Breast epithelium (tissue), 4 donors: ENCODE data around the gene RPL36AL. TPM values are rescaled to one million over a fixed set of nuclear protein-coding genes. Genes with fewer than 3 reads are reported as not detected.

Source experiments
- DNase-seq, 2 donors: peaks; one replicate each; pipeline ENCODE4 v3.0.0-alpha.2; 2019; ENCODE audit warnings: low spot score in 2 of 2
- H3K27ac ChIP-seq, 2 donors: fragments of 200-600 bp; sonication (generic) in 1 of 2; one replicate each; pipeline ENCODE4 v1.5.1; 2016 to 2019; ENCODE audit warnings: mild to moderate bottlenecking in 1 of 2
- H3K27me3 ChIP-seq, 2 donors: fragments of 200-600 bp; sonication (generic) in 1 of 2; one replicate each; pipeline versions ENCODE4 v1.5.1 to v1.6.0; 2017 to 2019; ENCODE audit warnings: control low read depth in 1 of 2, mild to moderate bottlenecking in 1 of 2
- H3K36me3 ChIP-seq: fragments of 200-600 bp; one replicate; pipeline ENCODE4 v1.5.1; 2019
- H3K4me1 ChIP-seq, 2 donors: fragments of 200-600 bp; sonication (generic); one replicate each; pipeline ENCODE4 v1.5.1; 2016 to 2019; ENCODE audit warnings: control low read depth in 1 of 2
- H3K4me3 ChIP-seq, 3 donors: fragments of 200-600 bp; sonication (generic); 1 replicate in 2 of 3; 2 replicates in 1 of 3; pipeline ENCODE4 v1.5.1; 2016 to 2019; ENCODE audit warnings: mild to moderate bottlenecking in 3 of 3, moderate library complexity in 2 of 3
- H3K9me3 ChIP-seq, 2 donors: fragments of 200-600 bp; sonication (generic) in 1 of 2; one replicate each; pipeline ENCODE4 v1.5.1; 2016 to 2019; ENCODE audit warnings: control low read depth in 1 of 2
- POLR2A ChIP-seq: fragments of 450-650 bp; IDR thresholded peaks from one replicate; pipeline ENCODE4 v1.6.1; 2016; ENCODE audit warnings: antibody characterized with exemption, mild to moderate bottlenecking, moderate library complexity
- POLR2AphosphoS5 ChIP-seq, 3 donors: sonication (generic); formaldehyde crosslinking; IDR thresholded peaks; one replicate each; pipeline ENCODE4 v1.6.1; 2017; ENCODE audit warnings: antibody characterized with exemption in 3 of 3
- intact Hi-C: fragments of 100-400 bp; cut with DNase I; formaldehyde crosslinking; loops from one replicate; pipeline ENCODE4 v1.15.1; 2023; ENCODE audit warnings: low total_unique reads
- total RNA-seq, 3 donors: library from RNA; depleted of rRNA; stranded (reverse); fragments of >200 nt; gene quantifications; one replicate each; pipeline ENCODE4 v1.1.0, GENCODE V29; 2016
- TF ChIP-seq, protein P1 (sequence below), 3 donors: fragments of 450-650 bp; IDR thresholded peaks; one replicate each; pipeline ENCODE4 v1.5.1; 2016 to 2017; ENCODE audit warnings: antibody characterized with exemption in 3 of 3, mild to moderate bottlenecking in 3 of 3, moderate library complexity in 3 of 3

The RPL36AL gene
- total RNA-seq, 3 donors from 2014 or later = 161 to 303 (median 269) TPM

DNA sequence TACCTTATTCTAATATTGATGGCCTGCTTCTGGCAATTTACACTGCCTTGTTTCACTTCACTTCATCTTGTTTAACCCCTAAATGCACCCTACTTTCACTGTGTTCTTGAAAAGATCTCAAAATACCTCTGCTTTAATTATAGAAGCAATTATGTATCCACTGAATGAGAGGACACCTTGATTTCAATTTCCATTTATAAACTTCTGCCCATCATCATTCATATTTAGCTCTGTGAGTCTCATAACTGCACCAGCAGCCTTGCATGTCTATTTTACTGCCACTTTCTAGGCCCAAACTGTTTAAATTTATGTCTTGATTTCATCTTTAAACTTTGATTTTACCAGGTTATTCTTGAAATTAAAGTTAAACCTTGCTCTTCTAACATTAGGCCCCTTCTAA, 21.7 kb upstream of the RPL36AL start:
- H3K36me3 ChIP-seq = no peaks in the 10 kb centered on the region
- no peaks in the 10 kb centered on the region for H3K27me3 ChIP-seq
- no peak overlapping the region for H3K27ac ChIP-seq
- peaks cover 0 to 11% of the 10 kb centered on the region in 2 donors for H3K4me1 ChIP-seq
- H3K4me3 ChIP-seq = no peak overlapping the region
- intact Hi-C loops = loop anchor here (10.0 kb wide), 1 partner anchor 1543 kb away; no protein-coding TSS in a partner anchor
- TF ChIP-seq POLR2A = no peak
- no peak for DNase-seq
- no peaks in the 10 kb centered on the region for H3K9me3 ChIP-seq

DNA sequence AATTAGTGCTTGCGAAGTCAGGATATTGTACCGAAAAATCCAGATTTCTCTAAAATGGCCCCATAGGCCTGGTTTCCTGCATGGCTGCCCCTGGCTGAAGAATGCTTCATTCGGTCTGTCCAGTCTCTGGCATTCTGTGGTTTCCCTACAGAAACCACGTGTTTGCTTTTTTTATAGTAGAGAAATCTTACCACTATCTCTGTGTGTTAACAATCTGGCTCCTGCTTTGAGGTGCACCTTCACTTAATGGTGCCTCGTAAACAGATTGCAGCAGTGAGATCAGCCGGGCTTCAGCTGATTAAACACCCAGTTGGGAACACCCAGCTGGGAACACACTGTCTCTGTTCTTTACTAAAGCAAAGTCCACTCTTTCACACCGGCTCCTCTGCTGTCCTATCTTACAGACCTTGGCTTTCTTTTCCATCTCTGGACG, 21.3 kb upstream of the RPL36AL start:
- no peaks in the 10 kb centered on the region for H3K9me3 ChIP-seq
- H3K36me3 ChIP-seq = no peaks in the 10 kb centered on the region
- no peak overlapping the region for H3K27ac ChIP-seq
- no peaks in the 10 kb centered on the region for H3K27me3 ChIP-seq
- intact Hi-C loops = loop anchor here (10.0 kb wide), 1 partner anchor 1543 kb away; no protein-coding TSS in a partner anchor
- H3K4me3 ChIP-seq = no peak overlapping the region
- DNase-seq = no peak
- H3K4me1 ChIP-seq = peaks cover 0 to 13% of the 10 kb centered on the region in 2 donors
- TF ChIP-seq POLR2AphosphoS5 (IDR thresholded peaks at IDR 0.05) = no peak
- TF ChIP-seq, protein P1, sequence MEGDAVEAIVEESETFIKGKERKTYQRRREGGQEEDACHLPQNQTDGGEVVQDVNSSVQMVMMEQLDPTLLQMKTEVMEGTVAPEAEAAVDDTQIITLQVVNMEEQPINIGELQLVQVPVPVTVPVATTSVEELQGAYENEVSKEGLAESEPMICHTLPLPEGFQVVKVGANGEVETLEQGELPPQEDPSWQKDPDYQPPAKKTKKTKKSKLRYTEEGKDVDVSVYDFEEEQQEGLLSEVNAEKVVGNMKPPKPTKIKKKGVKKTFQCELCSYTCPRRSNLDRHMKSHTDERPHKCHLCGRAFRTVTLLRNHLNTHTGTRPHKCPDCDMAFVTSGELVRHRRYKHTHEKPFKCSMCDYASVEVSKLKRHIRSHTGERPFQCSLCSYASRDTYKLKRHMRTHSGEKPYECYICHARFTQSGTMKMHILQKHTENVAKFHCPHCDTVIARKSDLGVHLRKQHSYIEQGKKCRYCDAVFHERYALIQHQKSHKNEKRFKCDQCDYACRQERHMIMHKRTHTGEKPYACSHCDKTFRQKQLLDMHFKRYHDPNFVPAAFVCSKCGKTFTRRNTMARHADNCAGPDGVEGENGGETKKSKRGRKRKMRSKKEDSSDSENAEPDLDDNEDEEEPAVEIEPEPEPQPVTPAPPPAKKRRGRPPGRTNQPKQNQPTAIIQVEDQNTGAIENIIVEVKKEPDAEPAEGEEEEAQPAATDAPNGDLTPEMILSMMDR (IDR thresholded peaks at IDR 0.05) = no peak
- no peak for TF ChIP-seq POLR2A

DNA sequence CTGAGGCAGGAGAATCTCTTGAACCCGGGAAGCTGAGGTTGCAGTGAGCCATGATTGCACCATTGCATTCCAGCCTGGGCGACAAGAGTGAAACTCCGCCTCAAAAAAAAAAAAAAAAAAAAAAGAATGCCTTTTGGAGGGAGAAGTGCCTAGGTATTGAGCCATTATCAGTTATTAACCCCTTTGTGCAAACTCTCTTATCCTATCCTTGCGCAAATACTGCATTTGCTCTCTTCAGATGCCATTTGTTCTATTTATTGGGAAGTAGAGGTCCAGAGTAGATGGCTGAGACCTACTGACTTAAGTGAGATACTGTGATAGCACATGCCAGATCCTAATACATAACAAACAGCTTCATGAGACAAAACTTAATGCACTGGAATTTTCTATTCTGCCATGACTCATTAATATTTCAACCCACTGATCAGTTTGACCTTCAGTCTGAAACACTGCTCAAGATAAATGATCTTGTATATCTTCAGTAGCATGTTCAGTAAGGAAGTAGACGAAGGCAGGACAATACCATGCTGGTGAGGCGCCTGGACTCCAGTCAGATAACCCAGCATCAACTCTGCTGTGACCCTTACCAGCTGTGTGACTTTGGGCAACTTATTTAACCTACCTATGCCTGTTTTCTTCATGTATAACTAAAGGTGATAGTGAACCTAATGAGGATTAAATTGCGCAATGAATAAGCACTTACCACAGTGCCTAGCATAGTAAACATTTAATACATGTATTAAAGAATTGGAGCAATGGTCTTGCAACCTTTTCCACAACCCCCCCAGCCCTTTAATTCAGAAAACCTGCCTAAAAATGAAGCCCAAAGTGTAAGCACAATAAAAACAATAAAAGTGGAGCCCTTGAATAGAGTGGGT, 20.4 kb upstream of the RPL36AL start:
- intact Hi-C loops = loop anchor here (10.0 kb wide), 1 partner anchor 1544 kb away; no protein-coding TSS in a partner anchor
- TF ChIP-seq, protein P1 (IDR thresholded peaks at IDR 0.05) = no peak
- TF ChIP-seq POLR2A (no peak), POLR2AphosphoS5 (IDR thresholded peaks at IDR 0.05) (no peak)
- no peaks in the 10 kb centered on the region for H3K9me3 ChIP-seq
- peaks cover 0 to 15% of the 10 kb centered on the region in 2 donors for H3K4me1 ChIP-seq
- no peaks in the 10 kb centered on the region for H3K27me3 ChIP-seq
- DNase-seq = no peak
- no peaks in the 10 kb centered on the region for H3K36me3 ChIP-seq
- peak overlapping the region in 1 of 2 donors; percentile 1 for H3K27ac ChIP-seq
- H3K4me3 ChIP-seq = no peak overlapping the region

DNA sequence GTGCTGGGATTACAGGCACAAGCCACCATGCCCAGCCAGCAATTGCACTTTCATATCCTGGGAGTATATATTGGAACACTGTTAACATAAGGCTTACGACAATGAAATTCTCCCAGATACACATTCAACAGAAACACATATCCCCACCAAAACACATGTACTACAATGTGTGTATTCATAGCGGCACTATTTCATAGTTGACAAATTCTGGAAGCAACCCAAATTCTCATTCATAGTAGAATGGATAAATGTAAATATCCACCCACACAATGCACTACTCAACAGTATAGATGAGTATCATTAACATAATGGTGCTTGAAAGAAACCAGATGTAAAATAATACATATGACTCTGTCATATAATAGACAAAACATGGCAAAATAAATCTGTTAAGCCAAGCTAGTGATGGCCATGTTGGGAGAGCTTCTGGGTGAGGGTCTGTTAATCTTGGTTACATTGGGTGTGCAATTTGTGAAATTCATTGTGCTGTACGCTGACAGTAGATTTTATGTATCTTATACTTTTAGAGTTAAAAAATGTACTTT, 17.2 kb upstream of the RPL36AL start:
- H3K4me1 ChIP-seq = peaks cover 0 to 15% of the 10 kb centered on the region in 2 donors
- no peak for TF ChIP-seq POLR2AphosphoS5 (IDR thresholded peaks at IDR 0.05)
- TF ChIP-seq, protein P1 (IDR thresholded peaks at IDR 0.05) = no peak
- TF ChIP-seq POLR2A = no peak
- H3K9me3 ChIP-seq = no peaks in the 10 kb centered on the region
- H3K27ac ChIP-seq = no peak overlapping the region
- no peaks in the 10 kb centered on the region for H3K27me3 ChIP-seq
- no peak overlapping the region for H3K4me3 ChIP-seq
- intact Hi-C loops = no loop called here
- no peaks in the 10 kb centered on the region for H3K36me3 ChIP-seq
- no peak for DNase-seq

DNA sequence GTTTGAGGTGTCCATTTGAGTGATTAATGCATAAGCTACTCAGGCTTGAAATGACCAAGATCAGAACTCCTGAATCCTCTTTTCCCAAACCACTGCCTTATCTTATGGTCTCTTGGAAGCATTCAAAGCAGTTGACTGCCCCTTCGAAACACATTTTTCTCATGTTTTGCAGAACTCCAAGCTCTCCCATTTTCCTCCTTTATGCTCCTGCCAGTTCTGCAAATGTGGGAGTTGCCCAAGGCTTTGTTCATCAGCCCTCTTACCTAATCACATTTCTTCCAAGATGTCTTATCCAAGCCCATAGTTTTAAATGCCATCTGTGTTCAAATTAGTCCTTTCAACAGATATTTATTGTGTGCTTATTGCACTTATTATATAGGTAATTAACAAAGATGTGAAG, 16.4 kb upstream of the RPL36AL start:
- peaks cover 0 to 10% of the 10 kb centered on the region in 2 donors for H3K4me1 ChIP-seq

More for the DNA sequence above, 16.4 kb upstream of the RPL36AL start:
- Histone ChIP-seq H3K4me3 (no peak overlapping the region), H3K27ac (peak overlapping the region in 1 of 2 donors; percentile 95), H3K27me3 (no peaks in the 10 kb centered on the region), H3K9me3 (no peaks in the 10 kb centered on the region), H3K36me3 (no peaks in the 10 kb centered on the region)
- no peak for DNase-seq
- no peak for TF ChIP-seq POLR2AphosphoS5 (IDR thresholded peaks at IDR 0.05)
- intact Hi-C loops = no loop called here
